ENCODE measurements around the gene ELF2. TPM values are rescaled to one million over a fixed set of nuclear protein-coding genes. Genes with fewer than 3 reads are reported as not detected.
"Not testable (repeated sequence)": the region's sequence is repeated elsewhere in the genome, so short reads cannot be mapped to it uniquely, and the experiment has no call there.

The ELF2 gene
- polyA plus RNA-seq, 4 donors: 8.1 to 43.3 (median 12.4) TPM

GRCh38 chr4:139038874-139039443, 138.1 kb downstream of the ELF2 start:
- Histone ChIP-seq H3K27me3 (ENCODE audit: control insufficient read depth in 3 of 3, insufficient read depth in 3 of 3, low read length in 3 of 3) (no peaks in the 10 kb centered on the region), H3K27ac (ENCODE audit: low read depth in 1 of 3, low read length in 2 of 3) (no peak overlapping the region), H3K4me1 (ENCODE audit: control insufficient read depth in 3 of 3, insufficient read depth in 2 of 3, low read depth in 1 of 3, low read length in 2 of 3) (no peaks in the 10 kb centered on the region), H3K9me3 (ENCODE audit: control insufficient read depth in 2 of 2, insufficient read depth in 1 of 2, low read depth in 1 of 2, low read length in 1 of 2) (no peaks in the 10 kb centered on the region), H3K36me3 (ENCODE audit: control insufficient read depth in 3 of 3, insufficient read depth in 2 of 3, low read depth in 1 of 3, low read length in 3 of 3) (peaks cover 2 to 20% (median 3%) of the 10 kb centered on the region in 3 donors), H3K4me3 (ENCODE audit: low read depth in 1 of 3, low read length in 3 of 3) (no peak overlapping the region)
- no peak for FAIRE-seq
- no peak for DNase-seq
- 76 to 93% (median 87%) methylated on average over 1 of the region's 1 CpG for WGBS, 3 donors

GRCh38 chr4:139036885-139037284, 140.1 kb downstream of the ELF2 start:
- Histone ChIP-seq H3K27me3 (ENCODE audit: control insufficient read depth in 3 of 3, insufficient read depth in 3 of 3, low read length in 3 of 3) (no peaks in the 10 kb centered on the region), H3K36me3 (ENCODE audit: control insufficient read depth in 3 of 3, insufficient read depth in 2 of 3, low read depth in 1 of 3, low read length in 3 of 3) (peaks cover 0 to 13% (median 3%) of the 10 kb centered on the region in 3 donors), H3K9me3 (ENCODE audit: control insufficient read depth in 2 of 2, insufficient read depth in 1 of 2, low read depth in 1 of 2, low read length in 1 of 2) (no peaks in the 10 kb centered on the region), H3K4me1 (ENCODE audit: control insufficient read depth in 3 of 3, insufficient read depth in 2 of 3, low read depth in 1 of 3, low read length in 2 of 3) (no peaks in the 10 kb centered on the region), H3K4me3 (ENCODE audit: low read depth in 1 of 3, low read length in 3 of 3) (no peak overlapping the region), H3K27ac (ENCODE audit: low read depth in 1 of 3, low read length in 2 of 3) (no peak overlapping the region)
- no peak for FAIRE-seq
- 70 to 95% (median 91%) methylated on average over 2 of the region's 2 CpGs for WGBS, 3 donors
- no peak for DNase-seq

GRCh38 chr4:139035650-139036049, 141.4 kb downstream of the ELF2 start:
- no peak for FAIRE-seq
- Histone ChIP-seq H3K9me3 (ENCODE audit: control insufficient read depth in 2 of 2, insufficient read depth in 1 of 2, low read depth in 1 of 2, low read length in 1 of 2) (no peaks in the 10 kb centered on the region), H3K4me3 (ENCODE audit: low read depth in 1 of 3, low read length in 3 of 3) (no peak overlapping the region)

DNA sequence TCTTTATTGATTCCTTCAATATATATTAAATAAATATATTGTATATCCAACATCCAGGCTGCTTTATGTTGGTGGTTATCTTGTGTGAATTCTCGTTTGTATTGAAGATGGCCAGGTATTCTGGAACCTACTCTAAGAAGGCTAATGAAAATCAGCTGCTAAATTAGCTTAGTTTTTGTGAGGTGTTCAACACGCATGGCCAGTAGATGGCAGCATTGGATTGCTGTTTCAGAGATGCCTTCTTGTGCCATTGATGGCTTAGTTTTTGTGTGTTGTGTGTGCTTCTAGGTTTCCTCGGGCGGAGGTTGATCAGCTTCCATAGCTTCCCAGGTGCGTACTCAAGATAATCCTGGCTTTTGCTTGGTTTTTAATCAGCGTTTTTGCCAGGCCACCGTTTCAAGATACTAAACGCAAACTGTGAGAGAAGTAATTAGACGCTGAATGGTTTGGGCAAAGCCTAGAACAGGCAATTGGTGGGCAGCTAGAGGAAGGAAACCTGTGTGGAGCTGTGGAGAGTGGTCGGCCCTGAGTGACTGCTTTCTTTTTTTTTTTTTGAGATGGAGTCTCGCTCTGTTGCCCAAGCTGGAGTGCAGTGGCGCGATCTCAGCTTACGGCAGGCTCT, 146.3 kb downstream of the ELF2 start:
- 33 to 44% (median 41%) methylated on average over 13 to 14 of the region's 14 CpGs for WGBS, 3 donors
- FAIRE-seq (no peak), DNase-seq (peak; percentile 85 to 88)
- Histone ChIP-seq H3K27ac (ENCODE audit: low read depth in 1 of 3, low read length in 2 of 3) (no peak overlapping the region), H3K9me3 (ENCODE audit: control insufficient read depth in 2 of 2, insufficient read depth in 1 of 2, low read depth in 1 of 2, low read length in 1 of 2) (no peaks in the 10 kb centered on the region), H3K4me1 (ENCODE audit: control insufficient read depth in 3 of 3, insufficient read depth in 2 of 3, low read depth in 1 of 3, low read length in 2 of 3) (no peaks in the 10 kb centered on the region), H3K27me3 (ENCODE audit: control insufficient read depth in 3 of 3, insufficient read depth in 3 of 3, low read length in 3 of 3) (no peaks in the 10 kb centered on the region), H3K4me3 (ENCODE audit: low read depth in 1 of 3, low read length in 3 of 3) (no peak overlapping the region), H3K36me3 (ENCODE audit: control insufficient read depth in 3 of 3, insufficient read depth in 2 of 3, low read depth in 1 of 3, low read length in 3 of 3) (peaks cover 0 to 9% (median 0%) of the 10 kb centered on the region in 3 donors)

More at GRCh38 chr4:139035650-139036049, 141.4 kb downstream of the ELF2 start:
- Histone ChIP-seq H3K4me1 (ENCODE audit: control insufficient read depth in 3 of 3, insufficient read depth in 2 of 3, low read depth in 1 of 3, low read length in 2 of 3) (no peaks in the 10 kb centered on the region), H3K36me3 (ENCODE audit: control insufficient read depth in 3 of 3, insufficient read depth in 2 of 3, low read depth in 1 of 3, low read length in 3 of 3) (peaks cover 0 to 13% (median 3%) of the 10 kb centered on the region in 3 donors), H3K27ac (ENCODE audit: low read depth in 1 of 3, low read length in 2 of 3) (no peak overlapping the region), H3K27me3 (ENCODE audit: control insufficient read depth in 3 of 3, insufficient read depth in 3 of 3, low read length in 3 of 3) (no peaks in the 10 kb centered on the region)
- 80 to 82% (median 82%) methylated on average over 5 of the region's 5 CpGs for WGBS, 3 donors
- DNase-seq: no peak

GRCh38 chr4:139029866-139030363, 147.1 kb downstream of the ELF2 start:
- WGBS, 3 donors: 44 to 80% (median 74%) methylated on average over 6 of the region's 6 CpGs
- FAIRE-seq; H3K4me3 ChIP-seq (ENCODE audit: low read depth in 1 of 3, low read length in 3 of 3); H3K27me3 ChIP-seq (ENCODE audit: control insufficient read depth in 3 of 3, insufficient read depth in 3 of 3, low read length in 3 of 3); H3K9me3 ChIP-seq (ENCODE audit: control insufficient read depth in 2 of 2, insufficient read depth in 1 of 2, low read depth in 1 of 2, low read length in 1 of 2); H3K27ac ChIP-seq (ENCODE audit: low read depth in 1 of 3, low read length in 2 of 3); H3K36me3 ChIP-seq (ENCODE audit: control insufficient read depth in 3 of 3, insufficient read depth in 2 of 3, low read depth in 1 of 3, low read length in 3 of 3); H3K4me1 ChIP-seq (ENCODE audit: control insufficient read depth in 3 of 3, insufficient read depth in 2 of 3, low read depth in 1 of 3, low read length in 2 of 3): not testable (repeated sequence)
- DNase-seq: peak in 1 of 2 donors; percentile 71

GRCh38 chr4:139028191-139028661, 148.8 kb downstream of the ELF2 start:
- Histone ChIP-seq H3K27ac (ENCODE audit: low read depth in 1 of 3, low read length in 2 of 3) (no peak overlapping the region), H3K27me3 (ENCODE audit: control insufficient read depth in 3 of 3, insufficient read depth in 3 of 3, low read length in 3 of 3) (no peaks in the 10 kb centered on the region), H3K36me3 (ENCODE audit: control insufficient read depth in 3 of 3, insufficient read depth in 2 of 3, low read depth in 1 of 3, low read length in 3 of 3) (peaks cover 0 to 7% (median 0%) of the 10 kb centered on the region in 3 donors), H3K9me3 (ENCODE audit: control insufficient read depth in 2 of 2, insufficient read depth in 1 of 2, low read depth in 1 of 2, low read length in 1 of 2) (no peaks in the 10 kb centered on the region), H3K4me3 (ENCODE audit: low read depth in 1 of 3, low read length in 3 of 3) (no peak overlapping the region), H3K4me1 (ENCODE audit: control insufficient read depth in 3 of 3, insufficient read depth in 2 of 3, low read depth in 1 of 3, low read length in 2 of 3) (no peaks in the 10 kb centered on the region)
- no peak for FAIRE-seq
- WGBS, 3 donors: 77 to 87% (median 83%) methylated on average over 11 of the region's 11 CpGs
- DNase-seq: no peak

GRCh38 chr4:139027776-139028175, 149.2 kb downstream of the ELF2 start:
- H3K4me3 ChIP-seq (ENCODE audit: low read depth in 1 of 3, low read length in 3 of 3): no peak overlapping the region
- no peaks in the 10 kb centered on the region for H3K4me1 ChIP-seq (ENCODE audit: control insufficient read depth in 3 of 3, insufficient read depth in 2 of 3, low read depth in 1 of 3, low read length in 2 of 3)
- H3K9me3 ChIP-seq (ENCODE audit: control insufficient read depth in 2 of 2, insufficient read depth in 1 of 2, low read depth in 1 of 2, low read length in 1 of 2): no peaks in the 10 kb centered on the region
- WGBS, 3 donors: 87 to 95% (median 90%) methylated on average over 5 of the region's 5 CpGs
- no peak for DNase-seq
- H3K27ac ChIP-seq (ENCODE audit: low read depth in 1 of 3, low read length in 2 of 3): no peak overlapping the region
- no peak for FAIRE-seq
- H3K27me3 ChIP-seq (ENCODE audit: control insufficient read depth in 3 of 3, insufficient read depth in 3 of 3, low read length in 3 of 3): no peaks in the 10 kb centered on the region
- H3K36me3 ChIP-seq (ENCODE audit: control insufficient read depth in 3 of 3, insufficient read depth in 2 of 3, low read depth in 1 of 3, low read length in 3 of 3): peaks cover 0 to 7% (median 0%) of the 10 kb centered on the region in 3 donors

GRCh38 chr4:139025841-139026240, 151.2 kb downstream of the ELF2 start:
- DNase-seq (no peak), FAIRE-seq (no peak)
- Histone ChIP-seq H3K27ac (ENCODE audit: low read depth in 1 of 3, low read length in 2 of 3) (no peak overlapping the region), H3K4me3 (ENCODE audit: low read depth in 1 of 3, low read length in 3 of 3) (no peak overlapping the region), H3K36me3 (ENCODE audit: control insufficient read depth in 3 of 3, insufficient read depth in 2 of 3, low read depth in 1 of 3, low read length in 3 of 3) (peaks cover 0 to 7% (median 0%) of the 10 kb centered on the region in 3 donors), H3K4me1 (ENCODE audit: control insufficient read depth in 3 of 3, insufficient read depth in 2 of 3, low read depth in 1 of 3, low read length in 2 of 3) (no peaks in the 10 kb centered on the region), H3K27me3 (ENCODE audit: control insufficient read depth in 3 of 3, insufficient read depth in 3 of 3, low read length in 3 of 3) (no peaks in the 10 kb centered on the region), H3K9me3 (ENCODE audit: control insufficient read depth in 2 of 2, insufficient read depth in 1 of 2, low read depth in 1 of 2, low read length in 1 of 2) (no peaks in the 10 kb centered on the region)
- 97 to 100% (median 100%) methylated on average over 1 of the region's 1 CpG for WGBS, 3 donors
